H1 (cell line): Measurements from ENCODE around the gene GLB1L3. TPM values are rescaled to one million over a fixed set of nuclear protein-coding genes. Genes with fewer than 3 reads are reported as not detected.

Experiments
- ASH2L ChIP-seq: fragments of 200-600, 300-600 bp; sonication (generic); IDR thresholded peaks from one replicate; pipeline ENCODE4 v1.7.1; 2017; ENCODE audit warnings: low read length
- CTBP2 ChIP-seq: IDR thresholded peaks from 2 replicates; pipeline ENCODE4 v1.7.0; 2011; ENCODE audit warnings: borderline replicate concordance, mild to moderate bottlenecking, moderate library complexity, mixed read lengths, low read length; ENCODE audit not compliant: insufficient read depth, insufficient read length
- GABPA ChIP-seq: IDR thresholded peaks from 2 replicates; pipeline ENCODE4 v1.6.1; 2011; ENCODE audit warnings: mild to moderate bottlenecking, low read length, moderate library complexity, borderline replicate concordance; ENCODE audit not compliant: insufficient read depth
- RAD21 ChIP-seq, 2 experiments: IDR thresholded peaks in 1 of 2; conservative IDR thresholded peaks in 1 of 2; 2 replicates each; pipeline ENCODE4 v1.6.1; 2011; ENCODE audit warnings: low read depth in 2 of 2, low read length in 2 of 2, improper control_type of control experiment in 1 of 2, inconsistent platforms in 1 of 2, mild to moderate bottlenecking in 1 of 2, moderate library complexity in 1 of 2
- polyA plus RNA-seq, 7 experiments: library from polyadenylated mRNA; depleted of rRNA in 3 of 7; stranded (reverse) in 5 of 7; unstranded in 2 of 7; fragments of >200 nt in 5 of 7; fragments of 200-250 nt in 2 of 7; gene quantifications; 1 replicate in 5 of 7; 2 replicates in 1 of 7; 4 replicates in 1 of 7; pipeline versions ENCODE4 v1.2.1 to v1.2.3, GENCODE V29; 2011 to 2013; ENCODE audit warnings: missing spikeins in 2 of 7, mixed read lengths in 2 of 7
- total RNA-seq: library from RNA; stranded (reverse); fragmentation: NEBNext Ultra II Directional; extraction: Animal tissue kit (Norgen Biotek cat#: 25700); gene quantifications from 2 replicates; pipeline ENCODE4 v1.2.1, GENCODE V29; 2021
- TF ChIP-seq, protein P1 (sequence below), 3 experiments: IDR thresholded peaks; 1 replicate in 2 of 3; 2 replicates in 1 of 3; pipeline versions ENCODE4 v1.5.1 to v1.6.1; 2011; ENCODE audit warnings: low read length in 3 of 3, mild to moderate bottlenecking in 3 of 3, inconsistent platforms in 2 of 3, low read depth in 1 of 3, moderate library complexity in 1 of 3; ENCODE audit not compliant: insufficient read depth in 1 of 3; ENCODE audit errors: control extremely low read depth in 1 of 3

GLB1L3 gene
- total and polyA plus RNA-seq, 2 of the 8 experiments (the other 6 are each of a cell fraction or from before 2014, with no cell fraction given), result 14.9 to 33.2 TPM

DNA sequence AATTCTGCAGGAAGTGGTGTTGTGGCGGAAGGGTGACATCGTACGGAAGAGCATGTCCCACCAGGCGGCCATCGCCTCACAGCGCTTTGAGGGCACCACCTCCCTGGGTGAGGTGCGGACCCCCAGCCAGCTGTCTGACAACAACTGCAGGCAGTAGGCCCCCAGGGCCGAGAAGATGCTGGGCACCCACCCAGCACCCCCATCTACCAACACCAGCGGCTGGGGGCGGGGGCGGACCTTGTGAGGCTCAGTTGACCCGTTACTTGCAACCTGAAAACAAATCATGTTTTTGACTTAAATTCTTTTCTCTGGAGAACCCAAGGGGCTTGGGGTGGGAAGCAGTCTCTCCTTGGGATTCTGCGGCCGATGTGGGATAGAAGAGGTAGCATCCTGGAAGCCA lies 30.7 kb upstream of the GLB1L3 start (continued):
- no peak for TF ChIP-seq GABPA
- no peak for TF ChIP-seq CTBP2
- TF ChIP-seq RAD21 (IDR thresholded peaks at IDR 0.05 in 1 of 2, conservative IDR thresholded peaks at IDR 0.05 in 1 of 2; ENCODE audit: low read depth in 2 of 2, low read length in 2 of 2), result no peak
- TF ChIP-seq ASH2L, result no peak
- TF ChIP-seq, protein P1, sequence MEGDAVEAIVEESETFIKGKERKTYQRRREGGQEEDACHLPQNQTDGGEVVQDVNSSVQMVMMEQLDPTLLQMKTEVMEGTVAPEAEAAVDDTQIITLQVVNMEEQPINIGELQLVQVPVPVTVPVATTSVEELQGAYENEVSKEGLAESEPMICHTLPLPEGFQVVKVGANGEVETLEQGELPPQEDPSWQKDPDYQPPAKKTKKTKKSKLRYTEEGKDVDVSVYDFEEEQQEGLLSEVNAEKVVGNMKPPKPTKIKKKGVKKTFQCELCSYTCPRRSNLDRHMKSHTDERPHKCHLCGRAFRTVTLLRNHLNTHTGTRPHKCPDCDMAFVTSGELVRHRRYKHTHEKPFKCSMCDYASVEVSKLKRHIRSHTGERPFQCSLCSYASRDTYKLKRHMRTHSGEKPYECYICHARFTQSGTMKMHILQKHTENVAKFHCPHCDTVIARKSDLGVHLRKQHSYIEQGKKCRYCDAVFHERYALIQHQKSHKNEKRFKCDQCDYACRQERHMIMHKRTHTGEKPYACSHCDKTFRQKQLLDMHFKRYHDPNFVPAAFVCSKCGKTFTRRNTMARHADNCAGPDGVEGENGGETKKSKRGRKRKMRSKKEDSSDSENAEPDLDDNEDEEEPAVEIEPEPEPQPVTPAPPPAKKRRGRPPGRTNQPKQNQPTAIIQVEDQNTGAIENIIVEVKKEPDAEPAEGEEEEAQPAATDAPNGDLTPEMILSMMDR (IDR thresholded peaks at IDR 0.05; ENCODE audit: control extremely low read depth in 1 of 3, insufficient read depth in 1 of 3, low read depth in 1 of 3, low read length in 3 of 3), result no peak
